A549 treated with ZK216348 at 1 μM for 4 hours (cell line): ENCODE data around the gene CCDC27. TPM values are rescaled to one million over a fixed set of nuclear protein-coding genes. Genes with fewer than 3 reads are reported as not detected.

Source experiments
- total RNA-seq: library from RNA; stranded (reverse); fragments of 200-300 nt; extraction: Qiagen RNA extraction; gene quantifications from 5 replicates; pipeline ENCODE4 v1.2.3, GENCODE V29; 2022; ENCODE audit warnings: low read depth

The CCDC27 gene
- total RNA-seq: not detected in 5 replicates

DNA sequence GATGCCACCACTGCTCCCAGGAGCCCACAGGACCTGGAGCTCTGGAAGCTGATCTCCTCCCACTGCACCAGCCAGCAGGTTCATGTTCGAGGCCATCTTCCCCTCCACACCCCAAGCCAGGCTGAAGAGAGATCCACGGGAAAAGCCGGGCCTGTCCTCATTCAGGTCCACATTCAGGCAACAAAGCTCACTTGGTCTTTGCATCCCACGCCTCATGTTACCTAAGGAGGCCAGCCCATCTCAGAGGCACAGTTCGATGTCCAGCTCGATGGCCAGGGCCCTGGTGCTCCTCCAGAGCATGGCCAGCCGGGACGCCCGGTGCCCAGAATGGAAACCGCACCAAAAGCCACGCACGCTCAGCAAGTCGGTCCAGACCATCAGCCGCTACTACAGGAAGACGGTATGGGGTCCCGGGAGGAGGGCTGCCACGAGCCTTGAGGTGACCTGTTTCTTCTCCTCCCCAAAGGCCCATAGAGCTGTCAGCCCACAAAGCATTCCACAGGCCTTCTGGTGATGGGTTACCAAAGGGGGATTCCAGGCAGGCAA is at the start of gene CCDC27:
Gene CCDC27 (plus strand): TSS at position 51 of the 546 bp plus-strand sequence. CDS start 32 bp downstream, at position 83.

DNA sequence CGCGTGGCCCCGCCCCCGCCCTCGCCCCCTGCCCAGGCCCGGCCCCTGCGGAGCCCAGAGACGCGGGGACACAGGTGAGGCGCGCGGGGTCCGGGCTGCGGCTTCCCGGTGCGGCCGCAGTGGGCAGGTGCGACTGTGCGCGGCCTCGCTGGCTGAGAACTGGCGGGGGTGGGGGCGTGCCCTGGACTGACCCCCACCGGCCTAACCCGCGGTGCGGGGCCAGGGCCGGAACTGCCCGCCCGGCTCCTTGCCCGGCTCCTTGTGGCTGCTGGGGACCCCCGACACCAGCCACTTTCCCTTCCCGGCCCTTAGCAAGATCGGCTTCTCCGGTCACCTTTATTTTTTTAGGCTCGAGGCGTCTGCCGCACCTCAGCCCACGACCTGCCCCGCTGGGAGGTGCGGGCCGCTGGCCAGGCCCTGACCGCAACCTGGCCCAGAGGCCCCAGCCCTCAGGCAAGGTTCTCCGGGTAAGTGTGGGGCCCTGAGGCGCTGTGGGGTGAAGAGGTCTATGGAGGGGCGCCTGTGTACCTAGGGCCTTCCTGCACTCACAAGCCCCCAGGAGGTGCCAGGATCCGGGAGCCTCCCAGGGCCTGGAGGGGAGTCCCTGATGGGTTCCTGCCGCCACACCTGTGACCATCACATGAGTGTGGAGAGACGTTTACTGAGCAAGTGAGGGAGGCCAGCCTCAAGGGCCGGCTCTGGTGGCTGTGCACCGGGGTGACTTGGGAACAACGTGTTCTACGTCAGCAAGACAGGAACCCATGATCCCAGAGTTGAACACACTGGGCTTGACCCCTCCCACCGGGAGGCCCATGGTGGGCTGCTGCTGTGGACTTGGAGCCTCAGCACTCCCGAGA is 20.7 kb downstream of the CCDC27 start, which contains the start of gene SMIM1:
Gene SMIM1 (plus strand): TSS at position 35 of the 857 bp plus-strand sequence. CDS start 2,625 bp downstream, outside the sequence.

DNA sequence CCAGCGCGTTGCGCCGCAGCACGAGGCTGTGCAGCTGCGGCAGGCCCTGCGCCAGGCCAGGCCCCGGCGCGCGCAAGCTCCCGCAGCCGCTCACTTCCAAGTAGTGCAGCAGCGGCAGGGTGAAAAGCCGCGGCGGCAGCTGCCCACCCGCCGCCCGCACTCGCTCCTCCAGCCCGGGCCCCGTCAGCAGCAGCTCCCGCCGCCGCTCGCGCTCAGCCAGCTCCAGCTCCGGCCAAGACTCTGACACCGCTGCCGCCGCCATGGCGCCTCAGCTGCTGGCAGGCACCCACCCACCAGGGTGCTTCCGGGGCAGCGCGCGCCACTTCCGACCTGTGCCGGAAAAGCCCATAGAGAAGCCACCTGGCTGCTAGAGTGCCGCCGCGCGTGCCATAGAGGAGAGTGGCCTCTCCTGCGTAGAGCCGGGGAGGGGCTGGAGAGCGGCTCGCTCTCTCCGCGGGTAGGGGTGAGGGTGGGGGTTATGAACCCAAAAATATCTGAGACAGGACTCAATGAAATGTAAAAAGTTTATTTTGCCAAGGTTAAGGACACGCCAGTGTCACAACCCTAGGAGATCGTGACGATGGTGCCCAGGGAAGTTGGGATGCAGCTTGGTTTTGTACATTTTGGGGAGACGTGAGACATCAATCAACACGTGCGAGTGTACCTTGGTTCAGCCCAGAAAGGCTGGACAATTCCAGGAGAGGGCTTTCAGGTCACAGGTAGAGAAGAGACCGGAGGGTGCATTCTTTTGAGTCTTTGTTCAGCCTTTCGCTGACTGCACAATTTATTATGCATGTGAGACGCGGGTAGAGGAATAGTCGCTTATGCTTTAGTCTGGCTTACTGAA is 44.2 kb downstream of the CCDC27 start, which contains the start of gene LRRC47:
Gene LRRC47 (minus strand): TSS at position 284 of the 847 bp plus-strand sequence. CDS start 22 bp downstream, at position 262.

Other genes with a start within 250 kb of the CCDC27 start
- 6.0 to 17.3 TPM (median 10.8 TPM) in 5 replicates for gene MEGF6, start 140.9 kb upstream of the CCDC27 start, total RNA-seq
- 22.7 to 29.9 TPM (median 28.4 TPM) in 5 replicates for gene TPRG1L, start 127.4 kb upstream of the CCDC27 start, total RNA-seq
- 14.7 to 19.9 TPM (median 19.2 TPM) in 5 replicates for gene WRAP73, start 102.3 kb upstream of the CCDC27 start, total RNA-seq
- 0.59 to 0.83 TPM (median 0.71 TPM) in 5 replicates for gene TP73, start 99.9 kb upstream of the CCDC27 start, total RNA-seq
- gene SMIM1, start 20.3 kb downstream of the CCDC27 start, total RNA-seq: 1.0 to 2.1 TPM (median 1.6 TPM) in 4 of 5 replicates, not detected in the other
- gene LRRC47, start 44.0 kb downstream of the CCDC27 start, total RNA-seq: 27.9 to 38.3 TPM (median 34.8 TPM) in 5 replicates
- gene CEP104, start 104.8 kb downstream of the CCDC27 start, total RNA-seq: 15.0 to 20.5 TPM (median 17.7 TPM) in 5 replicates
- gene DFFB, start 105.0 kb downstream of the CCDC27 start, total RNA-seq: 2.2 to 5.0 TPM (median 4.2 TPM) in 5 replicates
- 23.1 to 25.9 TPM (median 25.2 TPM) in 5 replicates for gene C1orf174, start 147.8 kb downstream of the CCDC27 start, total RNA-seq